Parathyroid adenoma (tissue), 2 donors: ENCODE data around the gene FAM171A2.
"Not testable (repeated sequence)": the region's sequence is repeated elsewhere in the genome, so short reads cannot be mapped to it uniquely, and the experiment has no call there.

Experiments used
- H2AFZ ChIP-seq: fragments of 300-600 bp; sonication (generic); one replicate; pipeline ENCODE4 v1.7.0; 2017; ENCODE audit warnings: antibody characterized with exemption, mild to moderate bottlenecking
- H3K27ac ChIP-seq: fragments of 300-600 bp; sonication (generic); one replicate; pipeline ENCODE4 v1.7.0; 2017
- H3K27me3 ChIP-seq: fragments of 300-600 bp; sonication (generic); one replicate; pipeline ENCODE4 v1.7.0; 2017; ENCODE audit warnings: low read length; ENCODE audit not compliant: control insufficient read depth, insufficient read depth
- H3K36me3 ChIP-seq: fragments of 300-600 bp; sonication (generic); one replicate; pipeline ENCODE4 v1.7.0; 2017; ENCODE audit warnings: low read length; ENCODE audit not compliant: control insufficient read depth, insufficient read depth
- H3K4me1 ChIP-seq: fragments of 300-600 bp; sonication (generic); one replicate; pipeline ENCODE4 v1.7.0; 2017; ENCODE audit warnings: control low read depth
- H3K4me2 ChIP-seq: fragments of 300-600 bp; sonication (generic); one replicate; pipeline ENCODE4 v1.7.0; 2017; ENCODE audit warnings: low read length
- H3K4me3 ChIP-seq: fragments of 300-600 bp; sonication (generic); one replicate; pipeline ENCODE4 v1.7.0; 2017; ENCODE audit warnings: low read depth, low read length
- H3K79me2 ChIP-seq: fragments of 300-600 bp; sonication (generic); one replicate; pipeline ENCODE4 v1.7.0; 2017; ENCODE audit warnings: control low read depth
- H3K9ac ChIP-seq: fragments of 300-600 bp; sonication (generic); one replicate; pipeline ENCODE4 v1.7.0; 2017; ENCODE audit warnings: mild to moderate bottlenecking
- H3K9me3 ChIP-seq: fragments of 300-600 bp; sonication (generic); one replicate; pipeline ENCODE4 v1.7.0; 2017; ENCODE audit warnings: low read length; ENCODE audit not compliant: control insufficient read depth
- TF ChIP-seq, protein P1 (sequence below): fragments of 300-600 bp; sonication (generic); IDR thresholded peaks from one replicate; pipeline ENCODE4 v1.7.0; 2017; ENCODE audit warnings: antibody characterized with exemption, mild to moderate bottlenecking
- donor health status: primary hyperparathyroidism.

The FAM171A2 gene

DNA sequence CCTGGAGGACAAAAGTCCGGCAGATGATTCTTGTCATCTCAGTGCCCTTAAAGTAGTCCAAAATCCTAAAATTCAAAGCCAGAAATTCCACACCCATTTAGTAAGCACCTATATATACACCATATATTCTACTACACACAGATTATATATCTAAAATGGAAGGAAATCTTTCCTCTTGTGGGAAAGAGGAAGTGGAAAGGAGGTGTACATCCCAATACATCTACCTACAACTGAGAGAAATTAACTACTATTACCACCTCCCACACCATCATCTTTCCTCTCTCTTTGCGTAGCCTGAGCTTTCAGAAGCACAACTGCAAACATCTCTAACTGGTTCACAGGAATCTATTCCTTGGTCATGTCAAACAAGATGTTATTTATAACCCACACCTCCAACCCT, 31.2 kb upstream of the FAM171A2 start:
- TF ChIP-seq, protein P1, sequence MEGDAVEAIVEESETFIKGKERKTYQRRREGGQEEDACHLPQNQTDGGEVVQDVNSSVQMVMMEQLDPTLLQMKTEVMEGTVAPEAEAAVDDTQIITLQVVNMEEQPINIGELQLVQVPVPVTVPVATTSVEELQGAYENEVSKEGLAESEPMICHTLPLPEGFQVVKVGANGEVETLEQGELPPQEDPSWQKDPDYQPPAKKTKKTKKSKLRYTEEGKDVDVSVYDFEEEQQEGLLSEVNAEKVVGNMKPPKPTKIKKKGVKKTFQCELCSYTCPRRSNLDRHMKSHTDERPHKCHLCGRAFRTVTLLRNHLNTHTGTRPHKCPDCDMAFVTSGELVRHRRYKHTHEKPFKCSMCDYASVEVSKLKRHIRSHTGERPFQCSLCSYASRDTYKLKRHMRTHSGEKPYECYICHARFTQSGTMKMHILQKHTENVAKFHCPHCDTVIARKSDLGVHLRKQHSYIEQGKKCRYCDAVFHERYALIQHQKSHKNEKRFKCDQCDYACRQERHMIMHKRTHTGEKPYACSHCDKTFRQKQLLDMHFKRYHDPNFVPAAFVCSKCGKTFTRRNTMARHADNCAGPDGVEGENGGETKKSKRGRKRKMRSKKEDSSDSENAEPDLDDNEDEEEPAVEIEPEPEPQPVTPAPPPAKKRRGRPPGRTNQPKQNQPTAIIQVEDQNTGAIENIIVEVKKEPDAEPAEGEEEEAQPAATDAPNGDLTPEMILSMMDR = no peak
- Histone ChIP-seq H3K27ac (no peak overlapping the region), H3K27me3 (no peaks in the 10 kb centered on the region), H3K36me3 (no peaks in the 10 kb centered on the region), H3K79me2 (no peaks in the 10 kb centered on the region), H3K9ac (no peak overlapping the region), H3K4me3 (no peak overlapping the region), H3K9me3 (no peaks in the 10 kb centered on the region), H3K4me1 (no peaks in the 10 kb centered on the region), H2AFZ (no peak overlapping the region), H3K4me2 (no peak overlapping the region)

DNA sequence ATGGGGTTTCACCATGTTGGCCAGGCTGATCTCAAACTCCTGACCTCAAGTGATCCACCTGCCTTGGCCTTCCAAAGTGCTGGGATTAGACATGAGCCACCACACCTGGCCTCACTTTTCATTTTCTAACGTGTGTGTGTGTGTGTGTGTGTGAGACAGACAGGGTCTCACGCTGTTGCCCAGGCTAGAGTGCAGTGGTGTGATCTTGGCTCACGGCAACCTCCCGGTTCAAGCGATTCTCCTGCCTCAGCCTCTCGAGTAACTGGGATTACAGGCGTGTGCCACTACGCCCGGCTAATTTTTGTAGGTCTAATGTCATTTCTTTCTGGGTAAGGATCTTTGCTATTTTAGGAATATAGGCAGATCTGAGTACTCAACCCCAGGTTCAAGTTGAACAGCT, 30.5 kb upstream of the FAM171A2 start:
- H3K9me3 ChIP-seq, H3K27ac ChIP-seq, H3K4me1 ChIP-seq, H3K4me3 ChIP-seq, H3K36me3 ChIP-seq, H3K4me2 ChIP-seq, H3K79me2 ChIP-seq, H3K27me3 ChIP-seq, H3K9ac ChIP-seq, H2AFZ ChIP-seq: not testable (repeated sequence)

DNA sequence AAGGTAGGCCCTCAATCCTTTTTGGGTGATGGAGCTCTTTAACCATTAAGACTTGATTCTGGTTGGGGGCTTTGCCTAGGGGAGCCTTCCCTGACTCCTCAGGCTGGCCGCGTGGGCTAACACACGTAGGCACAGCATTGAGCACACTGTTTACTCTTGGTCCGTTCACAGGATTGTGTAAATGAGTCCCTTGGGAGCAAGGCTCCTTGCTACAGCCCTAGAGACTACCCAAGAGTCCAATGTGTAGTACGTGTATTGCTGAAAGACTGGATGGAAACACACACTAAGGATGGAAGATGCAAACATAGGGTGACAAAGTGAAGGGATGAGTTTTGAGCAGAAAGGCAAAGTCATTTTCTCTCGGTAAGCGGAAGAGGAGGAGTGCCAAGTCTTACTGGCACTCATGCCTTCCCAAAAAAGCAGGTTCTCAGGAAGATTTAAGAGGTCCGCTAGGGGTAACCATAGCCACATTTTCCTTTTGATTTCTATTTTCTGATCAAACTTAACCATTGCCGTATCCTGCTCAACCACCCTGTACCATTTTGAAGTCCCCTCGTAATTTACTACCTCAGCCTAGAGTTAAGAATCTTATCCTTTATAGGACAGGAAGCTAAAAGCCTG, 26.7 kb upstream of the FAM171A2 start:
- no peak overlapping the region for H3K4me2 ChIP-seq
- no peak overlapping the region for H3K4me3 ChIP-seq
- H3K9ac ChIP-seq = no peak overlapping the region
- H3K27ac ChIP-seq = no peak overlapping the region
- TF ChIP-seq, protein P1 = no peak
- no peaks in the 10 kb centered on the region for H3K4me1 ChIP-seq
- no peaks in the 10 kb centered on the region for H3K9me3 ChIP-seq
- H3K36me3 ChIP-seq = no peaks in the 10 kb centered on the region
- H3K27me3 ChIP-seq = no peaks in the 10 kb centered on the region
- no peak overlapping the region for H2AFZ ChIP-seq
- no peaks in the 10 kb centered on the region for H3K79me2 ChIP-seq

DNA sequence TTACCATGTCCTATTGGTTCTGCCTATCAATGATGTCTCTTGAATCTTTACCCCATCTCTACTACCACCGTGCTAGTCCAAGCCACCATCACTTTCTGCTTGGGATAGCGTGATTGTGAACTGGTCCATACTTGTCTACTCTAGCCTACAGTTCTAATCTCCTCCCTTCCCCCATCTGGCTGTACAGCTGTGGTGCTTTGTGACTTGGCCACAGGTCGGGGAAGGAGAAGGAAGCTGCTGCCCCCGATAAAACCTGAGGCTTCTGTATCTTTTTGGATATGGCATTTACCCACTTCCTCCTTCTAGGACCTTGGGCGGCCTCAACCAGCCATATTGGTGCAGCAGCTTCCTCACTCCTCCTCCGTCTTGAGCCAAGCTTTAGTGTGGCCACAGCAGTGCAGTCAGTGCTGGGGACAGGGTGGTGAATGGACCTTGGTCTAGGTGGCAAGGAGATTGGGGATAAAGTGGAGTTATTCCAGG, 26.1 kb upstream of the FAM171A2 start:
- no peak overlapping the region for H3K27ac ChIP-seq
- H3K4me2 ChIP-seq = no peak overlapping the region
- no peak overlapping the region for H3K4me3 ChIP-seq
- no peaks in the 10 kb centered on the region for H3K36me3 ChIP-seq
- TF ChIP-seq, protein P1 = no peak
- no peaks in the 10 kb centered on the region for H3K4me1 ChIP-seq
- H3K79me2 ChIP-seq = no peaks in the 10 kb centered on the region
- no peak overlapping the region for H2AFZ ChIP-seq
- H3K9me3 ChIP-seq = no peaks in the 10 kb centered on the region
- no peaks in the 10 kb centered on the region for H3K27me3 ChIP-seq
- no peak overlapping the region for H3K9ac ChIP-seq

DNA sequence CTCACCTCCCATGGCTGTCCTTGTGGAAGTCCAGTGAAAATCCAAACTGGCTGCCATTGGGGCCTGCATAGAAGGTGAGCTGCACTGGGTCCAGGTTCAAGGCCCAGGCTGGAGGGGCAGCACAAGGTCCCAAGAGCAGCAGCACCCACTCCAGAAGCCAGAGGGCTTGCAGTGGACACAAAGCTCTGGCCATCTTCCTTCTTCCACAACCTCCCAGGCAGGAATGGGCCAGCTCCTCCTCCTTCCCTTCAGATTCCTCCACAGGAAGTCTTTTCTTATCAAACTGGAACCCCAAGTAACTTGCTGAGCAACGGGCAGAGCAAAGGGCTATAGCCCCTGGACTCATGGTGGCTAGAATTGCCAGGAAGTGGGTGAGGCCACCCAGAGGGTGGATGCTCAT, 25.6 kb upstream of the FAM171A2 start, which contains the start of gene ITGA2B:
Gene ITGA2B, minus strand, starts transcription at position 369 of the 400 bp plus-strand sequence. Its CDS starts 176 bp downstream, at position 193.
- Histone ChIP-seq H3K4me2 (no peak within 1 kb of the TSS), H3K36me3 (no peaks in the 10 kb centered on the region), H3K4me1 (no peaks in the 10 kb centered on the region), H3K9ac (no peak within 1 kb of the TSS), H3K27ac (no peak within 1 kb of the TSS), H3K27me3 (no peaks in the 10 kb centered on the region), H3K9me3 (no peaks in the 10 kb centered on the region), H2AFZ (no peak within 1 kb of the TSS), H3K79me2 (no peaks in the 10 kb centered on the region), H3K4me3 (no peak within 1 kb of the TSS)
- TF ChIP-seq, protein P1 = no peak
